ENCODE measurements around the gene CASP3.
"Not testable (repeated sequence)": the region's sequence is repeated elsewhere in the genome, so short reads cannot be mapped to it uniquely, and the experiment has no call there.

Gene CASP3

GRCh38 chr4:184593461-184593860 lies 55.8 kb downstream of the CASP3 start:
- DNase-seq: no peak

GRCh38 chr4:184591747-184592270 lies 57.4 kb downstream of the CASP3 start:
- not testable (repeated sequence) for DNase-seq

- DNase-seq: no peak
These were observed 58.1 kb downstream of the CASP3 start for GRCh38 chr4:184591070-184591677.

- DNase-seq: no peak
These were observed 59.1 kb downstream of the CASP3 start for GRCh38 chr4:184590196-184590595.

GRCh38 chr4:184588893-184589292 lies 60.4 kb downstream of the CASP3 start:
- DNase-seq: no peak

- DNase-seq: no peak
These were observed 61.5 kb downstream of the CASP3 start for GRCh38 chr4:184587701-184588100.

GRCh38 chr4:184587221-184587620 lies 62.0 kb downstream of the CASP3 start:
- no peak for DNase-seq

GRCh38 chr4:184583738-184584502 lies 65.3 kb downstream of the CASP3 start:
- no peak for DNase-seq
